HEK293 (cell line): ENCODE measurements around the gene RAB11A.
A peak's percentile ranks its signal among the peaks of the same experiment; 100 is the strongest.

ENCODE experiments used
- CTCF ChIA-PET: fragments of 350-600 bp; formaldehyde crosslinking; extraction: SDS; loops from one replicate; lab custom pipeline; 2021; ENCODE audit warnings: antibody characterized with exemption; lab: Yijun Ruan, JAX
- POLR2A ChIA-PET: fragments of 300-600 bp; formaldehyde crosslinking; extraction: SDS; loops from one replicate; lab custom pipeline; 2020; ENCODE audit warnings: antibody characterized with exemption, inconsistent platforms; lab: Yijun Ruan, JAX
- H3K27ac ChIP-seq: fragments of 200-500 bp; sonication (Bioruptor generic); 2 replicates; pipeline ENCODE4 v1.5.1; 2014; ENCODE audit warnings: low read depth, low read length, control low read depth, inconsistent platforms; ENCODE audit errors: extremely low read depth
- H3K36me3 ChIP-seq, 2 experiments: fragments of 200-500 bp in 1 of 2; sonication (Bioruptor generic) in 1 of 2; 1 replicate in 1 of 2; 2 replicates in 1 of 2; pipeline ENCODE4 v1.5.1; 2014 to 2017; ENCODE audit warnings: inconsistent platforms in 2 of 2, low read length in 2 of 2; ENCODE audit not compliant: control insufficient read depth in 2 of 2, insufficient read depth in 1 of 2
- H3K4me1 ChIP-seq: fragments of 200-500 bp; sonication (Bioruptor generic); 2 replicates; pipeline ENCODE4 v1.5.1; 2014; ENCODE audit warnings: mild to moderate bottlenecking, low read length, inconsistent platforms; ENCODE audit not compliant: control insufficient read depth, insufficient read depth
- H3K4me3 ChIP-seq: 2 replicates; pipeline ENCODE4 v1.5.1; 2011; ENCODE audit warnings: low read depth, mild to moderate bottlenecking, control low read depth, low read length, moderate library complexity
- H3K9me3 ChIP-seq: fragments of 200-500 bp; sonication (Bioruptor generic); 2 replicates; pipeline ENCODE4 v1.5.1; 2014; ENCODE audit warnings: low read depth, low read length, inconsistent platforms; ENCODE audit not compliant: control insufficient read depth, insufficient read depth
- EGR2 ChIP-seq: fragments of 450-650 bp; formaldehyde crosslinking; IDR thresholded peaks from 2 replicates; pipeline ENCODE4 v1.5.1; 2016; ENCODE audit warnings: low read depth, missing biosample characterization, missing genetic modification characterization
- FEZF1 ChIP-seq: fragments of 450-650 bp; formaldehyde crosslinking; IDR thresholded peaks from 2 replicates; pipeline ENCODE4 v1.5.1; 2016; ENCODE audit warnings: missing biosample characterization, missing genetic modification characterization
- KLF10 ChIP-seq: fragments of 450-650 bp; IDR thresholded peaks from 2 replicates; pipeline ENCODE4 v1.5.1; 2018; ENCODE audit warnings: missing biosample characterization, mild to moderate bottlenecking, missing genetic modification characterization
- PATZ1 ChIP-seq: fragments of 450-650 bp; formaldehyde crosslinking; IDR thresholded peaks from 2 replicates; pipeline ENCODE4 v1.5.1; 2016; ENCODE audit warnings: missing biosample characterization, missing genetic modification characterization
- SCRT1 ChIP-seq: fragments of 450-650 bp; formaldehyde crosslinking; IDR thresholded peaks from 2 replicates; pipeline ENCODE4 v1.5.1; 2016; ENCODE audit warnings: missing biosample characterization, missing genetic modification characterization, borderline replicate concordance
- SCRT2 ChIP-seq: fragments of 450-650 bp; formaldehyde crosslinking; IDR thresholded peaks from 2 replicates; pipeline ENCODE4 v1.5.1; 2016; ENCODE audit warnings: missing biosample characterization, missing genetic modification characterization
- SP7 ChIP-seq: fragments of 450-650 bp; formaldehyde crosslinking; IDR thresholded peaks from 2 replicates; pipeline ENCODE4 v1.5.1; 2016; ENCODE audit warnings: missing biosample characterization, missing genetic modification characterization
- TSHZ1 ChIP-seq: fragments of 450-650 bp; formaldehyde crosslinking; IDR thresholded peaks from 2 replicates; pipeline ENCODE4 v1.5.1; 2016; ENCODE audit warnings: missing biosample characterization, missing genetic modification characterization, borderline replicate concordance
- WT1 ChIP-seq: fragments of 450-650 bp; formaldehyde crosslinking; IDR thresholded peaks from 2 replicates; pipeline ENCODE4 v1.5.1; 2016; ENCODE audit warnings: missing biosample characterization, missing genetic modification characterization
- YY1 ChIP-seq: fragments of 450-650 bp; formaldehyde crosslinking; IDR thresholded peaks from 2 replicates; pipeline ENCODE4 v1.5.1; 2018; ENCODE audit warnings: missing biosample characterization, missing genetic modification characterization
- YY2 ChIP-seq: fragments of 450-650 bp; formaldehyde crosslinking; IDR thresholded peaks from 2 replicates; pipeline ENCODE4 v1.5.1; 2016; ENCODE audit warnings: missing biosample characterization, missing genetic modification characterization
- ZBTB20 ChIP-seq: fragments of 450-650 bp; formaldehyde crosslinking; IDR thresholded peaks from 2 replicates; pipeline ENCODE4 v1.5.1; 2016; ENCODE audit warnings: missing biosample characterization, missing genetic modification characterization
- ZNF121 ChIP-seq: fragments of 450-650 bp; formaldehyde crosslinking; IDR thresholded peaks from 2 replicates; pipeline ENCODE4 v1.5.1; 2016; ENCODE audit warnings: missing biosample characterization, missing genetic modification characterization
- ZNF175 ChIP-seq: fragments of 450-650 bp; formaldehyde crosslinking; IDR thresholded peaks from 2 replicates; pipeline ENCODE4 v1.5.1; 2016; ENCODE audit warnings: missing biosample characterization, missing genetic modification characterization
- ZNF561 ChIP-seq: fragments of 450-650 bp; IDR thresholded peaks from 2 replicates; pipeline ENCODE4 v1.5.1; 2018; ENCODE audit warnings: missing biosample characterization, missing genetic modification characterization, borderline replicate concordance
- ZNF596 ChIP-seq: fragments of 450-650 bp; IDR thresholded peaks from 2 replicates; pipeline ENCODE4 v1.5.0; 2018; ENCODE audit warnings: missing biosample characterization, mild to moderate bottlenecking, missing genetic modification characterization, moderate library complexity
- ZNF692 ChIP-seq: fragments of 450-650 bp; formaldehyde crosslinking; IDR thresholded peaks from 2 replicates; pipeline ENCODE4 v1.5.1; 2016; ENCODE audit warnings: missing biosample characterization, missing genetic modification characterization
- ZNF701 ChIP-seq: fragments of 450-650 bp; formaldehyde crosslinking; IDR thresholded peaks from 2 replicates; pipeline ENCODE4 v1.5.1; 2016; ENCODE audit warnings: missing biosample characterization, missing genetic modification characterization
- ZNF76 ChIP-seq: fragments of 450-650 bp; formaldehyde crosslinking; IDR thresholded peaks from 2 replicates; pipeline ENCODE4; 2016; ENCODE audit warnings: low read depth, missing biosample characterization, missing genetic modification characterization, borderline replicate concordance
- ZNF785 ChIP-seq: fragments of 450-650 bp; formaldehyde crosslinking; IDR thresholded peaks from 2 replicates; pipeline ENCODE4 v1.5.1; 2016; ENCODE audit warnings: missing biosample characterization, missing genetic modification characterization
- TF ChIP-seq, protein P1 (sequence below): fragments of 450-650 bp; formaldehyde crosslinking; IDR thresholded peaks from 2 replicates; pipeline ENCODE4; 2016; ENCODE audit warnings: missing biosample characterization, missing genetic modification characterization
- TF ChIP-seq, protein P2 (sequence below): fragments of 450-650 bp; formaldehyde crosslinking; IDR thresholded peaks from 2 replicates; pipeline ENCODE4 v1.5.1; 2017; ENCODE audit warnings: missing biosample characterization, missing genetic modification characterization

RAB11A gene

DNA sequence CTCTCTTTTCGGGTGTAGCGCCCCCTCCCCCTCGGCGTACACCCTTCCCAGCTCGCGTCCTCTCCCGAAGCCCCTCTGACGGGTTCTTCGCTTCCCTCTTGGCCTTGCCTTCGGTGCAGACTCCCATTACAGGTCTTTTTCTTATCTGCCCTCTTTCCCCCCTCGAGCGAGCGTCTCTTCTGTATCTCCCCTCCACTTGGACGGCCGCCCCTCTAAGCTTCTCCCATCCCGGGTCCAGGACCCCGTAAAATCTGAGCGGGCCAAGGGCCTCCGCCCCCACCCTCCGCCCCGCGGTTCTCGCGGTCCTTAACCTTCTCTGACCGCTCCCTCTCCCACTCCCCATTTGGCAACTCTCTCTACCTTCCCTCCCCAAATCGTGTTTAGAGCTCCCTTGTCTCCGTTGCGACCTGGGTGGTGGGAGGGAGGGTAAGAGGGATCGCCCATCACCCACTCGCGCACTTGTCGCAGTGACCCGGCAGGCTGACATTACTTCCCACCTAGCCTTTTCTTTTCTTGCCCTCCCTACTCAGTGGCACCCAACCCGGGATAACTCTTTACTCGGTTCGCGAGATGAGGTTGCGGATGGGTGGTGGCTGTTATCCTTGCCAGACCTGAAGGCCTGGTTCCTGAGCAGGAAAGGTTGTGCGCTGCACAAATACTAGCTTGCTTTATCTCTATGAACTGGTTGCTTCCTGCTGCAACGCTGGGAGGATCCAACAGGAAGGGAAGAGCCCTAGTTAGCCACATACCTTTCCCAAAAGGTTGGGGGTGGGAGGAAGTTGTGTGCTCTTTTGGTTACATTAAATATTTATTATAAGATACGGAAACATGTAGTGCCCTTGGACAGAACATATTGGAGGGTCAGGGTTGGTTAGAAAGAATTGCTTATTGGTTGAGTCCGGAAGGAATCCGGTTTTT is 922 bp downstream of the RAB11A start:
- ChIA-PET POLR2A (interaction anchor here (0.6 to 2.6 kb wide), 28 partner anchors 8 to 756 kb away, joined by 3 to 27 read pairs (median 4); partner anchors contain the start of genes CLPX, DENND4A, HACD3 and INTS14), CTCF (interaction anchor here (0.5 to 5.2 kb wide), 10 partner anchors 13 to 562 kb away, joined by 3 to 44 read pairs (median 4); partner anchors contain the start of gene INTS14)
- 0 out of 2 replicates have a peak, but pooled peaks cover 4% of the 10 kb centered on the region for H3K4me1 ChIP-seq
- TF ChIP-seq YY1 (no peak), SP7 (tag by site-specific recombination) (no peak; the same call in 1 of the 2 replicates), YY2 (tag by site-specific recombination) (no peak), ZNF692 (no peak), ZNF175 (tag by site-specific recombination) (no peak), SCRT1 (peak; percentile 52; the same call in 1 of the 2 replicates), KLF10 (no peak), SCRT2 (tag by site-specific recombination) (peak; percentile 63), FEZF1 (tag by site-specific recombination) (peak; percentile 30; the same call in 1 of the 2 replicates), ZNF596 (no peak), EGR2 (tag by site-specific recombination) (peak; percentile 60), ZNF76 (tag by site-specific recombination) (peak; percentile 81), WT1 (tag by site-specific recombination) (no peak; the same call in 1 of the 2 replicates), ZNF561 (peak; percentile 55; the same call in 1 of the 2 replicates), ZNF785 (tag by site-specific recombination) (no peak), ZBTB20 (tag by site-specific recombination) (no peak), ZNF121 (tag by site-specific recombination) (no peak), ZNF701 (tag by site-specific recombination) (no peak), PATZ1 (tag by site-specific recombination) (no peak), TSHZ1 (tag by site-specific recombination) (no peak)
- TF ChIP-seq, protein P1, sequence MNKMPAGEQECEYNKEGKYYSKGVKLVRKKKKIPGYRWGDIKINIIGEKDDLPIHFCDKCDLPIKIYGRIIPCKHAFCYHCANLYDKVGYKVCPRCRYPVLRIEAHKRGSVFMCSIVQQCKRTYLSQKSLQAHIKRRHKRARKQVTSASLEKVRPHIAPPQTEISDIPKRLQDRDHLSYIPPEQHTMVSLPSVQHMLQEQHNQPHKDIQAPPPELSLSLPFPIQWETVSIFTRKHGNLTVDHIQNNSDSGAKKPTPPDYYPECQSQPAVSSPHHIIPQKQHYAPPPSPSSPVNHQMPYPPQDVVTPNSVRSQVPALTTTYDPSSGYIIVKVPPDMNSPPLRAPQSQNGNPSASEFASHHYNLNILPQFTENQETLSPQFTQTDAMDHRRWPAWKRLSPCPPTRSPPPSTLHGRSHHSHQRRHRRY (tag by site-specific recombination): no peak
- TF ChIP-seq, protein P2, sequence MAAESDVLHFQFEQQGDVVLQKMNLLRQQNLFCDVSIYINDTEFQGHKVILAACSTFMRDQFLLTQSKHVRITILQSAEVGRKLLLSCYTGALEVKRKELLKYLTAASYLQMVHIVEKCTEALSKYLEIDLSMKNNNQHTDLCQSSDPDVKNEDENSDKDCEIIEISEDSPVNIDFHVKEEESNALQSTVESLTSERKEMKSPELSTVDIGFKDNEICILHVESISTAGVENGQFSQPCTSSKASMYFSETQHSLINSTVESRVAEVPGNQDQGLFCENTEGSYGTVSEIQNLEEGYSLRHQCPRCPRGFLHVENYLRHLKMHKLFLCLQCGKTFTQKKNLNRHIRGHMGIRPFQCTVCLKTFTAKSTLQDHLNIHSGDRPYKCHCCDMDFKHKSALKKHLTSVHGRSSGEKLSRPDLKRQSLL (tag by site-specific recombination): no peak

More for the DNA sequence above, 922 bp downstream of the RAB11A start:
- Histone ChIP-seq H3K36me3 (peaks cover 4 to 10% of the 10 kb centered on the region in 2 experiments; a peak in 2 of 3 replicates), H3K9me3 (no peaks in the 10 kb centered on the region), H3K4me3 (peak overlapping the region; percentile 94), H3K27ac (peak overlapping the region; percentile 94)
